GM23338 (cell line): Measurements from ENCODE around the gene ZCCHC24. TPM values are rescaled to one million over a fixed set of nuclear protein-coding genes. Genes with fewer than 3 reads are reported as not detected.

Experiments used
- ATAC-seq: fragments of 200-7000 bp; cut with Tn5 transposase; 3 replicates; pipeline ENCODE4 v1.9.1; 2020
- DNase-seq: peaks from one replicate; pipeline ENCODE4 v3.0.0-alpha.2; 2015; ENCODE audit warnings: low spot score
- H2AFZ ChIP-seq: fragments of 200-600 bp; sonication (generic); 2 replicates; pipeline ENCODE4 v1.8.0; 2016; ENCODE audit warnings: antibody characterized with exemption, mild to moderate bottlenecking, moderate library complexity
- H3F3A ChIP-seq: fragments of 200-600 bp; sonication (generic); replicated peaks from 2 replicates; pipeline ENCODE4 v1.8.0; 2017; ENCODE audit warnings: antibody characterized with exemption, mixed run types, low read depth
- H3K27ac ChIP-seq: fragments of 200-600 bp; sonication (generic); 2 replicates; pipeline ENCODE4 v1.6.1; 2016; ENCODE audit warnings: low read depth
- H3K27me3 ChIP-seq: fragments of 200-600 bp; sonication (generic); 2 replicates; pipeline ENCODE4 v1.8.0; 2016; ENCODE audit warnings: mild to moderate bottlenecking, mixed run types, moderate library complexity; ENCODE audit not compliant: insufficient read depth
- H3K36me3 ChIP-seq: fragments of 200-600 bp; sonication (generic); 2 replicates; pipeline ENCODE4 v1.8.0; 2016; ENCODE audit warnings: mild to moderate bottlenecking; ENCODE audit not compliant: insufficient read depth
- H3K4me1 ChIP-seq: fragments of 200-600 bp; sonication (generic); 2 replicates; pipeline ENCODE4 v1.8.0; 2016; ENCODE audit warnings: mild to moderate bottlenecking, moderate library complexity; ENCODE audit not compliant: insufficient read depth
- H3K4me2 ChIP-seq: fragments of 200-600 bp; sonication (generic); 2 replicates; pipeline ENCODE4 v1.7.1; 2017; ENCODE audit warnings: mixed run types
- H3K4me3 ChIP-seq: fragments of 200-600 bp; sonication (generic); 2 replicates; pipeline ENCODE4 v1.6.1; 2016; ENCODE audit warnings: mixed run types
- H3K79me2 ChIP-seq: fragments of 200-600 bp; sonication (generic); replicated peaks from 2 replicates; pipeline ENCODE4 v1.8.0; 2017; ENCODE audit warnings: mild to moderate bottlenecking; ENCODE audit not compliant: insufficient read depth
- H3K9me2 ChIP-seq: fragments of 200-600 bp; sonication (generic); 2 replicates; pipeline ENCODE4 v1.8.0; 2017; ENCODE audit not compliant: insufficient read depth
- H4K20me1 ChIP-seq: fragments of 200-600 bp; sonication (generic); replicated peaks from 2 replicates; pipeline ENCODE4 v1.8.0; 2017; ENCODE audit warnings: mild to moderate bottlenecking; ENCODE audit not compliant: insufficient read depth
- H3K27ac Mint-ChIP-seq: 2 replicates; pipeline ENCODE4 v1.8.0; 2020; ENCODE audit warnings: inconsistent platforms, mild to moderate bottlenecking, moderate library complexity, mixed read lengths
- H3K27me3 Mint-ChIP-seq: 3 replicates; pipeline ENCODE4 v1.8.0; 2022; ENCODE audit warnings: low read depth, mild to moderate bottlenecking, moderate library complexity, mixed read lengths, inconsistent platforms; ENCODE audit not compliant: insufficient read depth, poor library complexity
- H3K36me3 Mint-ChIP-seq: 3 replicates; pipeline ENCODE4 v1.8.0; 2021; ENCODE audit warnings: low read depth, mild to moderate bottlenecking, inconsistent platforms, moderate library complexity, mixed read lengths
- H3K4me1 Mint-ChIP-seq: 3 replicates; pipeline ENCODE4 v1.8.0; 2020; ENCODE audit warnings: mild to moderate bottlenecking, inconsistent platforms, mixed read lengths
- H3K4me3 Mint-ChIP-seq: 3 replicates; pipeline ENCODE4 v1.8.0; 2021; ENCODE audit warnings: moderate library complexity, mild to moderate bottlenecking, inconsistent platforms, mixed read lengths
- H3K9me3 Mint-ChIP-seq: 3 replicates; pipeline ENCODE4 v1.8.0; 2020; ENCODE audit warnings: moderate library complexity, mild to moderate bottlenecking, inconsistent platforms, mixed read lengths
- CREB1 ChIP-seq: fragments of 250-450 bp; sonication (Bioruptor Pico); IDR thresholded peaks from 2 replicates; pipeline ENCODE4 v1.5.0; 2020; ENCODE audit warnings: low read depth, mild to moderate bottlenecking, moderate library complexity
- EZH2 ChIP-seq: fragments of 200-600 bp; sonication (generic); IDR thresholded peaks from one replicate; pipeline ENCODE4 v1.8.0; 2017; ENCODE audit warnings: antibody characterized with exemption, mild to moderate bottlenecking, low read depth; ENCODE audit not compliant: unreplicated experiment
- EZH2phosphoT487 ChIP-seq: fragments of 200-600 bp; sonication (generic); IDR thresholded peaks from one replicate; pipeline ENCODE4 v1.8.1; 2018; ENCODE audit warnings: antibody characterized with exemption; ENCODE audit not compliant: unreplicated experiment
- JUNB ChIP-seq: IDR thresholded peaks from one replicate; pipeline ENCODE4 v1.6.1; 2016; ENCODE audit warnings: antibody characterized with exemption; ENCODE audit not compliant: unreplicated experiment
- NANOG ChIP-seq: IDR thresholded peaks from 2 replicates; pipeline ENCODE4 v1.6.1; 2016; ENCODE audit warnings: antibody characterized with exemption, borderline replicate concordance
- POLR2AphosphoS5 ChIP-seq: IDR thresholded peaks from 2 replicates; pipeline ENCODE4 v1.6.1; 2016; ENCODE audit warnings: antibody characterized with exemption, low read depth
- STAT1 ChIP-seq: IDR thresholded peaks from one replicate; pipeline ENCODE4 v1.6.1; 2016; ENCODE audit warnings: antibody characterized with exemption; ENCODE audit not compliant: unreplicated experiment
- ZNF114 ChIP-seq: fragments of 250-450 bp; sonication (Bioruptor Pico); IDR thresholded peaks from 2 replicates; pipeline ENCODE4 v1.5.0; 2020; ENCODE audit warnings: mild to moderate bottlenecking, moderate library complexity
- polyA plus RNA-seq: library from polyadenylated mRNA; unstranded; fragments of >200 nt; fragmentation: Nextera tagmentation; extraction: Ambion mirVana; gene quantifications from 2 replicates; pipeline ENCODE4 v1.2.1, GENCODE V29; 2016
- total RNA-seq: library from RNA; depleted of rRNA; stranded (reverse); fragments of >200 nt; shearing (Covaris generic); gene quantifications from 2 replicates; pipeline ENCODE4 v1.2.3, GENCODE V29; 2014
- TF ChIP-seq, protein P1 (sequence below): fragments of 250-450 bp; sonication (Bioruptor Pico); IDR thresholded peaks from 2 replicates; pipeline ENCODE4 v1.5.0; 2020; ENCODE audit warnings: mild to moderate bottlenecking, moderate library complexity

Gene ZCCHC24
- total and polyA plus RNA-seq, 2 experiments from 2014 or later: 2.0 to 10.1 TPM

DNA sequence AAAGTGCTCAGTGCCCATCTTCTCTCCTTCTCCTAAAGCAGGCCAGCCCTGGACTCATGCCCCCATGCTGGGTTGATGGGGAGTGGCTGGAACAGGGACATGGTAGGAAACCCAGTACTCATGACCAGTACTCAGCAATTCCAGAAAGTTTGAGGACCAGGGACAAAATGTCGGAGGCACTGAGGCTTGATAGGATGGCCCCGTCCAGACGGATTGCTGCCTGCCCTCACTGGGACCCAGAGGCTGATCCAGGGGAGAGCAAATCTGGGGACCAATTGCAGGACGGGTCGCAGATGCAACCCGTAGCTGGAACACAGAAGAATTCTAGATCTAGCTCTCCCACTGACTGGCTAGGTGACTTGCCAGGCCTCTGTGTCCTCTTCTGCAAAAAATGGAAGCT is 5.1 kb downstream of the ZCCHC24 start:
- Histone ChIP-seq H3F3A (no peaks in the 10 kb centered on the region), H2AFZ (no peak overlapping the region), H3K79me2 (no peaks in the 10 kb centered on the region), H3K4me3 (no peak overlapping the region), H3K36me3 (no peaks in the 10 kb centered on the region), H3K4me2 (no peak overlapping the region), H3K27ac (no peak overlapping the region), H3K4me1 (peaks cover 11% of the 10 kb centered on the region), H3K9me2 (no peaks in the 10 kb centered on the region), H3K27me3 (peaks cover 15% of the 10 kb centered on the region), H4K20me1 (no peaks in the 10 kb centered on the region; the same call in 1 of the 2 replicates)
- DNase-seq (no peak), ATAC-seq (no peak)
- TF ChIP-seq ZNF114 (CRISPR knock-in tag) (no peak), CREB1 (CRISPR knock-in tag) (no peak), STAT1 (no peak), EZH2phosphoT487 (no peak), NANOG (no peak), POLR2AphosphoS5 (no peak), JUNB (no peak), EZH2 (no peak)
- TF ChIP-seq, protein P1, sequence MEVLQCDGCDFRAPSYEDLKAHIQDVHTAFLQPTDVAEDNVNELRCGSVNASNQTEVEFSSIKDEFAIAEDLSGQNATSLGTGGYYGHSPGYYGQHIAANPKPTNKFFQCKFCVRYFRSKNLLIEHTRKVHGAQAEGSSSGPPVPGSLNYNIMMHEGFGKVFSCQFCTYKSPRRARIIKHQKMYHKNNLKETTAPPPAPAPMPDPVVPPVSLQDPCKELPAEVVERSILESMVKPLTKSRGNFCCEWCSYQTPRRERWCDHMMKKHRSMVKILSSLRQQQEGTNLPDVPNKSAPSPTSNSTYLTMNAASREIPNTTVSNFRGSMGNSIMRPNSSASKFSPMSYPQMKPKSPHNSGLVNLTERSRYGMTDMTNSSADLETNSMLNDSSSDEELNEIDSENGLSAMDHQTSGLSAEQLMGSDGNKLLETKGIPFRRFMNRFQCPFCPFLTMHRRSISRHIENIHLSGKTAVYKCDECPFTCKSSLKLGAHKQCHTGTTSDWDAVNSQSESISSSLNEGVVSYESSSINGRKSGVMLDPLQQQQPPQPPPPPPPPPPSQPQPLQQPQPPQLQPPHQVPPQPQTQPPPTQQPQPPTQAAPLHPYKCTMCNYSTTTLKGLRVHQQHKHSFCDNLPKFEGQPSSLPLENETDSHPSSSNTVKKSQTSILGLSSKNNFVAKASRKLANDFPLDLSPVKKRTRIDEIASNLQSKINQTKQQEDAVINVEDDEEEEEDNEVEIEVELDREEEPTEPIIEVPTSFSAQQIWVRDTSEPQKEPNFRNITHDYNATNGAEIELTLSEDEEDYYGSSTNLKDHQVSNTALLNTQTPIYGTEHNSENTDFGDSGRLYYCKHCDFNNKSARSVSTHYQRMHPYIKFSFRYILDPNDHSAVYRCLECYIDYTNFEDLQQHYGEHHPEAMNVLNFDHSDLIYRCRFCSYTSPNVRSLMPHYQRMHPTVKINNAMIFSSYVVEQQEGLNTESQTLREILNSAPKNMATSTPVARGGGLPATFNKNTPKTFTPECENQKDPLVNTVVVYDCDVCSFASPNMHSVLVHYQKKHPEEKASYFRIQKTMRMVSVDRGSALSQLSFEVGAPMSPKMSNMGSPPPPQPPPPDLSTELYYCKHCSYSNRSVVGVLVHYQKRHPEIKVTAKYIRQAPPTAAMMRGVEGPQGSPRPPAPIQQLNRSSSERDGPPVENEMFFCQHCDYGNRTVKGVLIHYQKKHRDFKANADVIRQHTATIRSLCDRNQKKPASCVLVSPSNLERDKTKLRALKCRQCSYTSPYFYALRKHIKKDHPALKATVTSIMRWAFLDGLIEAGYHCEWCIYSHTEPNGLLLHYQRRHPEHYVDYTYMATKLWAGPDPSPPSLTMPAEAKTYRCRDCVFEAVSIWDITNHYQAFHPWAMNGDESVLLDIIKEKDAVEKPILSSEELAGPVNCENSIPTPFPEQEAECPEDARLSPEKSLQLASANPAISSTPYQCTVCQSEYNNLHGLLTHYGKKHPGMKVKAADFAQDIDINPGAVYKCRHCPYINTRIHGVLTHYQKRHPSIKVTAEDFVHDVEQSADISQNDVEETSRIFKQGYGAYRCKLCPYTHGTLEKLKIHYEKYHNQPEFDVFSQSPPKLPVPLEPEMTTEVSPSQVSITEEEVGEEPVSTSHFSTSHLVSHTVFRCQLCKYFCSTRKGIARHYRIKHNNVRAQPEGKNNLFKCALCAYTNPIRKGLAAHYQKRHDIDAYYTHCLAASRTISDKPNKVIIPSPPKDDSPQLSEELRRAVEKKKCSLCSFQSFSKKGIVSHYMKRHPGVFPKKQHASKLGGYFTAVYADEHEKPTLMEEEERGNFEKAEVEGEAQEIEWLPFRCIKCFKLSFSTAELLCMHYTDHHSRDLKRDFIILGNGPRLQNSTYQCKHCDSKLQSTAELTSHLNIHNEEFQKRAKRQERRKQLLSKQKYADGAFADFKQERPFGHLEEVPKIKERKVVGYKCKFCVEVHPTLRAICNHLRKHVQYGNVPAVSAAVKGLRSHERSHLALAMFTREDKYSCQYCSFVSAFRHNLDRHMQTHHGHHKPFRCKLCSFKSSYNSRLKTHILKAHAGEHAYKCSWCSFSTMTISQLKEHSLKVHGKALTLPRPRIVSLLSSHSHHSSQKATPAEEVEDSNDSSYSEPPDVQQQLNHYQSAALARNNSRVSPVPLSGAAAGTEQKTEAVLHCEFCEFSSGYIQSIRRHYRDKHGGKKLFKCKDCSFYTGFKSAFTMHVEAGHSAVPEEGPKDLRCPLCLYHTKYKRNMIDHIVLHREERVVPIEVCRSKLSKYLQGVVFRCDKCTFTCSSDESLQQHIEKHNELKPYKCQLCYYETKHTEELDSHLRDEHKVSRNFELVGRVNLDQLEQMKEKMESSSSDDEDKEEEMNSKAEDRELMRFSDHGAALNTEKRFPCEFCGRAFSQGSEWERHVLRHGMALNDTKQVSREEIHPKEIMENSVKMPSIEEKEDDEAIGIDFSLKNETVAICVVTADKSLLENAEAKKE (CRISPR knock-in tag): no peak
- peaks cover 20% of the 10 kb centered on the region for H3K27me3 Mint-ChIP-seq
- H3K27ac Mint-ChIP-seq: no peak overlapping the region
- H3K4me1 Mint-ChIP-seq: peaks cover 23% of the 10 kb centered on the region
- H3K36me3 Mint-ChIP-seq: no peaks in the 10 kb centered on the region
- H3K9me3 Mint-ChIP-seq: no peaks in the 10 kb centered on the region
- H3K4me3 Mint-ChIP-seq: no peak overlapping the region
